NK-92 (cell line): ENCODE results near the gene MORN5.
"Not testable (repeated sequence)": the region's sequence is repeated elsewhere in the genome, so short reads cannot be mapped to it uniquely, and the experiment has no call there.

ENCODE experiments used
- DNase-seq: peaks from one replicate; lab custom pipeline; 2025; ENCODE audit not compliant: unreplicated experiment; lab: John Stamatoyannopoulos, UW

The MORN5 gene

GRCh38 chr9:122159026-122159924 is at the start of gene MORN5, which contains the start of gene NDUFA8:
TSS of gene MORN5 (plus strand) at chr9:122159908. CDS start at chr9:122159973, 65 bp downstream.
TSS of gene NDUFA8 (minus strand) at chr9:122159779. CDS start at chr9:122159677, 102 bp downstream.
- DNase-seq: peak; percentile 64

DNA sequence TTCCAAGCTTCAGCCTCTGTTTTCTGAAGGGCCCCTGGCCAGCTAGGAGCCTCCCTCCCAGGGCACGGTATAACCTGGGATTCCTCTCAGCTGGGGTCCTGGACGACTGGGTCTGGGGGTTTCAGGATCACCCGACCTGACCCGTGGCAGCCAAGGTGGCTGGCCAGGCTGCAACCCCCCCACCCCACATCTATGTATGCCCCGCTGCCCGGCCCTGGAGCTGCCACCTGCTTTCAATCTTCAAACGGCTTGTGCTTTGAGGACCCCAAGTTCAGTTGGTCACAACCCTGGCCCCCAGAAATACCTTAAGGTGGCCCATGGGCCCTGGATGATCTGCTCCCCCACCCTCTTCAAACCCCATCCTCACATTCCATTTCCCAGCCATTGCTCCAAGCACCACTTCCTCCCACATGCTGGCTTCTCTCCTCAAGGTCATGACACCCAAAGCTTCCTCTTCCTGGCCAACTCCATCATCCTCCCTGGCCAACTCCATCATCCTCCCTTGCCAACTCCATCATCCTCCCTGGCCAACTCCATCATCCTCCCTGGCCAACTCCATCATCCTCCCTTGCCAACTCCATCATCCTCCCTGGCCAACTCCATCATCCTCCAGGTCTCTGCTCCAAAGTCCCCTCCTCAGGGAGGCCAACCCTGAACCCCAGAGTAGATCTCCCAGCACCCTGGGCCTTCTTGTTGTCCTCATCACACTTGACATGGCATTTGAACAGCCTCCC is 49.4 kb upstream of the MORN5 start:
- DNase-seq: no peak

DNA sequence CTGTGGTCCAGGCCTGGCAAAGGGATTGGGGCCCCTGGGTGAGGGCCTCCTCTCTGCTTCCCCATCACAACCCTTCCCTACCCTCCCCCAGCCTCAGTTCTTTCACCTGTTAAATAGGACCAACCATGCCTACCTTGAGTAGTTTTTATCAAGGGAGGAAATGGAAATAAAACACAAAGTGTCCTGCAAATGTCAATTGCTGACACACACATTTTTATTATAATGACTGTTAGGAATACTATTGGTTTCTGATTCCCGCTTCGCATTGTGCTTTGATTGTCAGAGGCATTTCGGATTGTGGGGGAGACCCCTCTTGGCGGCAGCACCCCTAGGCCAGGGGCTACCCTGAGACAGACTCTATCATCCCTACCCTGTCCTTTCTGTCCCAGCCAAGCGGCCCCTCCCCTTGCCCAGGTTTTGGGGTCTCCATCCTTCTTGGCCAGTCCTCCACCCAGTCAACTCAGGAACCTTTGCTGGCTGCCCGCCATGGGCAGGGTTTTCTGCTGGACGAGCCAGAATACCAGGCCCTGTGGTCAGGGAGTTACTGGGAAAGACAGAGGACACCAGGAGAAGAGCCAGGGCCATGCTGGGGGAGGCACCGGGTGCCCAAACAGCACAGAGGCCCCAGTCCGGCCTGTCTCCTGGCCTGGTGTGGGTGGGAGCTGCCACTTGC is 48.2 kb upstream of the MORN5 start:
- DNase-seq: no peak

DNA sequence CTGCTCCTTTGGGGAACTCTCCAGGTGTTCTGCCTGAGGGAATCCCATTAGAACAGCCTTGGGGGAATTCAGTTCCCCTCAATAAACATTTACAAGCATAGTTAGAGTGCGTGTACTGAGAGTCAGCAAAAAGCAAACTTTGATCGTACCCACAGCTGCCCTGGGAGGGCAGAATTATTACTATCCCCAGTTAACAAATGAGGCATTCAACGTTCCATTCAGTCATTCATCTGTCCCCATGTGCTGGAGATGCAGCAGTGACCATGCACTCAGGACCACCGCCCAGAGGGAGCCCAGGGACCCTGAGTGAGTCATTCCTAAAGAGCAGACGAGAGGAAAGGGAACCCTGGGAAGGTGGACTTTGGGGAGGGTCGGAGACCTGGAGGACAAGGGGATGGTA is 47.5 kb upstream of the MORN5 start:
- DNase-seq: no peak

GRCh38 chr9:122113574-122113973 is 46.1 kb upstream of the MORN5 start:
- DNase-seq: no peak

- DNase-seq: no peak
These were observed 44.3 kb upstream of the MORN5 start for GRCh38 chr9:122115176-122116035.

DNA sequence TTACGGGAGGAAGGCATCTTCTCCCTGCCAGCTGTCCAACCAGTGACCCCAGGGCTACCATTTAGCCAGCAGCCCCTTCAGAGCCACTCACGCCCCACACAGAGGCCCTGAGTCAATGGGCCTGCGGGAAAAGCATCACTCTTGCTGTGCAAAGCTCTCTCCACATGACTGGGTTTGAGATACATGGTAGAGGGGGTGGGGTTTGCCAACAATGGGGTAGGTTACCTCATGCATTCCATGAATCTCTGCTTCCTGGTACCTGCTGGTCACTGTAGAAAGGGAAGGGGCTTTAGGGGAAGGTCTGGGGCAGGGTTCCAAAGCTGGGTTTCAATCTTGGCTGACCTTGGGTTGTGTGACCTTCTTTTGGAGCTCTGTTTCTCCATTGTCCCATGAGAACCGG is 43.7 kb upstream of the MORN5 start:
- no peak for DNase-seq

DNA sequence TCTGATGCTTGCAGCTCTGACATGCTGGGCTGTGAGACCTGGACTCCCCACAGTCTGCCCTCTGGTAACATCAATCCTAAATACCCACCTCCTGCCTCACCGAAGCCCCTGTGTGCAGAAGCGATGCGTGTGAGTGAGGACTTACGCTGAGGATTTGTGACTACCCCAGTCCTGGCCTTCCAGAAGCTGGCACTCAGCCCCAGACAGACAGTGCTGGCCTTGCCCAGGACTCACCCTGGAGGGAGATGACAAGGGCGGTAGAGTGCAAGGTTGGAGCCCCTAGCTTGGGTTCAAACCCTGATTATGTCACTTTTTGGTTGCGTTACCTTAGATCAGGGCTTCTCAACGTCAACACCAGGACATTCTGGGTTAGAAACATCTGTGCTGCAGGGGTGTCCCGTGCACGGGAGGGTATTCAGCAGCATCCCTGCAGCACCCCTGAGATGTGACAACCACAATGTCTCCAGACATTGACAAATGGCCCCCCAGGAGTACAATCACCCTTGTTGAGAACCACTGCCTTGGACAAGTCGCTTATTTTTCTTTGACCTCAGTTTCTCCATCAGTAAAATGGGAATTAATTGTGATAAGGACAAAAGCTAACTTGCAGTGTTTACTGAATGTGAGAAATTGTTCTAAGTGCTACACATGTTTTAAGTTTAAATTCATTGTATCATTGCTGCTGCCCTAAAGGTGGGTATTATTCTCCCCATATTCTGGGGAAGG is 43.1 kb upstream of the MORN5 start:
- no peak for DNase-seq

DNA sequence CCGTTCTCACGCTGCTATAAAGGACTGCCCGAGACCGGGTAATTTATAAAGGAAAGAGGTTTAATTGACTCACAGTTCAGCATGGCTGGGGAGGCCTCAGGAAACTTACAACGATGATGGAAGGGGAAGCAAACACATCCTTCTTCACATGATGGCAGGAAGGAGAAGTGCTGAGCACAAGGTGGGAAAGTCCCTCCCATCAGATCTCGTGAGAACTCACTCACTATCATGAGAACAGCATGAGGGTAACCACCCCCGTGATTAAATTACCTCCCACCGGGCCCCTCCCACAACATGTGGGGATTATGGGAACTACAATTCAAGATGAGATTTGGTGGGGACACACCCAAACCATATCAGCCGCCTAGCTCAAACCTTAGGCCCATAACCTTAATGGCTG is 42.5 kb upstream of the MORN5 start:
- DNase-seq: not testable (repeated sequence)

DNA sequence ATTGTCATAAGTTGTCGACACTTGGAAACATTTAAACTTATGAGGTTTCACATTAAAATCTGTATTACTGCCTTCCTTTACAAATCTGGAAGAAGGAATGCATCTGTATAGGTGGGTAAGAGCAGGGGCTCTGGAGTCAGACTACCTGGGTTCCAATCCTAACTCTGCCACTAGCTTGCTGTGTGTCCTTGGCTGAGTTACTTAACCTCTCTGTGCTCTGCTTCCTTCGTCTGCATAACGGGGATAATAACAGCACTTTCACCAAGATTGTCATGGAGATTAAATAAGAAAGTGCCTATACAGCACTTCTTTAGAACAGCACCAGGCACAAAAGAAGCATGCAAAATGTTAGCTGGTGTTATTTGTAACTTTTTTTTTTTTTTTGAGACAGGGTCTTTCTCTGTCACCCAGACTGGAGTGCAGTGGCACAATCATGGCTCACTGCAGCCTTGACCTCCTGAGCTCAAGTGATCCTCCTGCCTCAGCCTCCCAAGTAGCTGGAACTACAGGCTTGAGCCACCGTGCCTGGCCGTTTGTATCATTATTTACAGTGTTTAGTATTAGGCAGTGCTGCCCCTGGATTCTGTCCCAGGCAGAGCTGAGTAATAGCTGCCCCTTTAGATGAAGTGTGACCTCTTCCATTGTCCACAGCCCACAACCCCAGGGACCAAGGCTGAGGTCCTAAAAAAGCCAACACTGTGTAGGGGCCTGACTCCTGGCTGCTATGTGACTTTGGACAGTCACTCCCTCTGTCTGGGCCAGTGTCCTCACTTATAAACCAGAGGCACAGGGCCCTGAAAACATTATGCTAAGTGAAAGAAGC is 41.2 kb upstream of the MORN5 start:
- no peak for DNase-seq

DNA sequence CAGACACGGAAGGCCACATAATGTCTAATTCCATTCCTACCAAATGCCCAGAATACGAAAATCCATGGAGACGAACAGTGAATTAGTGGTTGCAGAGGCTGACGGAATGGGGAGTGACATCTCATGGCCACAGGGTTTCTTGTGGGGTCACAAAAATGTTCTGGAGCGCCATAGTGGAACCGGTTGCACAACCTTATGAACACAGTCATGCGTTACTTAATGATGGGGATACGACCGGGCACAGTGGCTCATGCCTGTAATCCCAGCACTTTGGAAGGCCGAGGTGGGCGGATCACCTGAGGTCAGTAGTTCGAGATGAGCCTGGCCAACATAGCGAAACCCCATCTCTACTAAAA is 40.6 kb upstream of the MORN5 start:
- no peak for DNase-seq

DNA sequence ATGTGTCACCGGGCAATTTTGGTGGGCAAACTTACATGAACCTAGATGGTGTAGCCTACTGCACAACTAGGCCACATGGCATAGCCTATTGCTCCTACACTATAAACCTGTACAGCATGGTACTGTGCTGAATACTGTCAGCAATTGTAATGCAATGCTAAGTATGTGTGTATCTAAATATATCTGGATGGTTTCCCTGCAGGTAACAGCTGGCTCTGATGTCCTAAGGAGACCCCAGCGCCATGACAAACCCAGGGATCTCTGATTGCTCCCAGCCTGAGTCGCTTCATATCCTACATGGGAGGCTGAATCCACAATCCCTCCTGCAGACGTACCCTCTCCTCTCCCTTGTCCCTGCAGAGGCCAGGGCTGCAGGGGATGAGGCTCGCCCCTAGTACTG is 40.0 kb upstream of the MORN5 start:
- DNase-seq: no peak

DNA sequence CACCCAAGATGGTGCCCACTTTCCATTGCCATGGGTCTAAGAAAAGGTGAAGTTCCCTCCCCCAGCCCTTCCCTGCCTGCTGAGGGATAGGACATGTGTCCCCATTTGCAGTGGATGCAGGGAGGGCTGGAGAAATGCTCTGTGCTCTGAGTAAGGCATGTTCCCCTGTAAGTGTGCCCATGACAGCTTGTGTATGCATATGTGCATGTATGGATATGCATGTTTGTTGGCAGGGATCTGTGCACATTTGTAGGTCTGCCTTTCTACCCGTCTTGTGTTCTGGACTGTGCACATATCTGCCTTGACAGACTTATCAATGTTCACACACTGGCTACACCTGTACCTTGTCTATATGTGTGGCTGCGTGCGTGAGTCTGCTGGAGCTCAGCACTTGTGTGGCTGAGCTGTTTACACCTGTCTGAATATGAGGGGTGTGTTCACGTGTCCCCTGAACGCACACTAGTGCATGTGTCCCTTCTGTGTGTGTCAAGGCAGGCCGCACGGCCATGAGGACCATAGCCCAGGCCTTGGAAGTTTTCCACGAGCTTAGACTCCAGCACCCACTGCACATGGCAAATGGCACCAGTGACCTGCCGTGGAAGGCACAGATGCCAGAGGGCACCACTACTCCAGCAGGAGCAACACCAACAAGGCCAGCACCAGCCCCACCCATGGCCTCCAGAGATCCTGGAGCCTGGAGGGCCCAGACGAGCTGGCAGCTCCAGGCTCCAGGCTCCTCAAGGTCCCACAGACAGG is 39.2 kb upstream of the MORN5 start:
- DNase-seq: no peak

DNA sequence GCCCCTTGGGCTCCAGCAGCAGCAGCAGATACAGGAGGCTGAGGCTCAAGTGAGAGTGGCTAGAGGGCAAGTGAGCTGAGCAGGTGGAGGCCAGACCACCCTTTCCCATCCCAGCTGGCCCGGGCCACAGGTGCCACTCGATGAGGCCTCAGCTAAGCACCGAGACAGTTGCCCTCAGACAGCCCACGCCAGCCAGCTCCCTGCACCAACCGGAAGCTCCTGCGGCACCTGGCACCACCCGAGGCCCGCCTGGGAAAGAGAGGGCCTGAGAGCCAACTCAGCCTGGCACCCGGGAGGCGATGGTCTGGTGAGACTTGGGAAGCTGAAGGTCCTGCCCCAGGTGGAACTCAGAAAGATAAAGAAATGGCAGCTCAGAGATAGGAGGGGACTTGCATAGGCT is 38.3 kb upstream of the MORN5 start:
- no peak for DNase-seq

GRCh38 chr9:122121931-122122330 is 37.8 kb upstream of the MORN5 start:
- DNase-seq: no peak

DNA sequence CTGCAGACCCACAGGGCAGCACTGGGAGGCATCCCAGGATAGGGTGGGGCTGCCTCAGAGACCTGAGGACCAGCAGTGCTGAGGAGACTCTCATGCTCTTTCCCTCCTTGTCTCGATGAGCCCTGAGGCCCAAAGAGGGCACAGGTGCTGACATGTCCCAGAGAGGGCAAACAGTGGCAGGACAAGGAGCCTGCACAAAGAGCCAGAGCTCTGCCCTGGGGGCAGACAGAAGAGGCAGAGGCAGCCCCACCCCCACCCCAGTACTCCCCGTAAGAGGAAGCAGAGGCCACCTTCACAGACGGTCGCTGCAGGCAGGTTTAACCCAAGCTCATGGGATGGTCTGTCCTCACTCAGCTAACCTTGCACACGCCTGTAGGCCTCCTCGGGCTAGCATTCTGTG is 37.2 kb upstream of the MORN5 start:
- DNase-seq: no peak

DNA sequence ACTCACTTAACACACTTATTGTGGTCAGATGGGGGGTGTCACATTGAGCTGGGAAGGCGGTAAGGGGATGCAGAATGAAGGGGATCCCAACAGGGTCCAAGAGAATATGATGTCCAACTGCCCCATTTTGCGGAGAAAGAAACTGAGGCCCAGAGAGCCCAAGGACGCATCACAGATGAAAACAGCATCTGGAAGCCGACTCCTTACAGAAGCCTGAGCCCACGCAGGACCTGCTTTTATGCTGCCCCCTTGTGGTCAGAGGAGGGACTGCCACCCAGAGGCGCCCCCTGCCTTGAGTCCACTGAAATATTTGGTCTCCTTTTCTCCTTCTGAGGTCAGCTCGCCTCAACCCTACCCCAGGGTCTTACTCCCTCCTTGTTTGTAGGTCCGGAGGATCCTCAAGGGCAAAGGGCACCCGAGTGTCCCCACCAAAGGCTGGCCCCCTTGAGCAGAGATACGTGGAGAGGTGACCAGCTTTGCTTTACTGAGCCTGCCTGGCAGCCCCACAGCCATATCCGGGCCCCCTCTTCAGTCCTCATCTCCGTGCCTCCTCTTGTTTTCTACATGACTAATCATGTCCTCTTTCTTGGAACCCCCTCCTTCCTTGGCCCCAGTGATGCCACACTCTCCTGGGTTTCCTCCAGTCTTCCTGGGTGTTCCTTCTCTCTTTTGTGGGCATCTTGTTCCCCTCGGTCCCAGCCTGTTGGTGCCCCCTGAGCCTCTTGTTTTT is 36.6 kb upstream of the MORN5 start:
- DNase-seq: no peak

DNA sequence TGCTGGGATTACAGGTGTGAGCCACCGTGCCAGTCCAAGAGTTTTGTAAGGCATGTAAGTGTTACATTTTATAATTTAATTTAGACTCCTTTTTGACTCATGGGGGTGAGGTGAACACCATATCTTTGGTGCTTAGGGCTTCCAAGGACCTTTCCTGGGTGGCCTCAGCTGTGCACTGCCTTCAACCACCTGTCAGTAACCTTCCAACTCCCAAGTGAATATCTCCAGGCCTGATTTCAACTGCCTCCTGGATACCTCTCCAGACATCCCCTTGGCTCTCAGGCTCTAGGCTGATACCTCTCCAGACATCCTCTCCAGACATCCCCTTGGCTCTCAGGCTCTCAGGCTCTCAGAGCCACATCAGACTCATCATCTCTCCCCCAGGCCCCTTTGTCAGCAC is 35.7 kb upstream of the MORN5 start:
- DNase-seq: no peak
